DMS153 (cell line): ENCODE results near the gene BNC1.
"Not testable (repeated sequence)": the region's sequence is repeated elsewhere in the genome, so short reads cannot be mapped to it uniquely, and the experiment has no call there.

Experiments
- DNase-seq: peaks from one replicate; lab custom pipeline; 2025; lab: John Stamatoyannopoulos, UW

The BNC1 gene

DNA sequence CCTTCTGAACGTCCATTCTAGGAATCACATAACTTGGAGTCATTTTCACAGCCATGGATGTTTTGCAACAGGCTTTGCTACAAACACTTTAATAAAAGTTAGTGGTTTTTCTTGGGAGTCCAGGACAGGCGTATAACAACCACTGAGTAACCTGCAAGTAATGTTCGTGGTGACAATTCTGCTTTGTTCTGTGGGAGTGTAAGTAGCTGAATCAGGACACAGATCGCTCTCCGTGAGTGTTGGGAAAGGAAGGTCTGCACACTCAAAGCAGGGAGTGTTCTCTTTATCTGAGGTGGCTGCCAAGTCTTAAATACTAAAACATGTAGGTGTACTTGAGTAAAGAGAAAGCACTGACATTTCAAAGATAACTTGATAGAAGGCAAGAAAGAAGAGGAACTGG lies 7.9 kb upstream of the BNC1 start:
- no peak for DNase-seq

DNA sequence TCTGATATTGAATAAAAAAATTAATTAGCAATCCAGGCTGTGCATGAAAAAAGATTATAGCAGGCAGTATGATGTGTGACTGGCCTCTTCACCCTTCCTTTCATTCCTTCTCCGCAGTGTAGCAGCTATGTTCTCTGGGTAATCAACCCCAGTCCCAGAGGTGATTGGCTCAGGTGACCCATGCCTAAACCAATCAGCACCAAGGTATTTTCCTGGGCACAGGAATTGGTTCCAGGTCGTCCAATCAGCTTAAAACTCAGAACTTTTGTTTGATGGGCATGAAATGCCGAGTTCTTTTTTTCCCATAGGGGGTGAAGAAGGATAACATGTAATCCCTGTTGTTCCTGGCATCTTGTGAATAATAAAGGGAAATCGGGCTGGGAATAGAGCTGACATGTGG lies 5.8 kb upstream of the BNC1 start:
- no peak for DNase-seq

DNA sequence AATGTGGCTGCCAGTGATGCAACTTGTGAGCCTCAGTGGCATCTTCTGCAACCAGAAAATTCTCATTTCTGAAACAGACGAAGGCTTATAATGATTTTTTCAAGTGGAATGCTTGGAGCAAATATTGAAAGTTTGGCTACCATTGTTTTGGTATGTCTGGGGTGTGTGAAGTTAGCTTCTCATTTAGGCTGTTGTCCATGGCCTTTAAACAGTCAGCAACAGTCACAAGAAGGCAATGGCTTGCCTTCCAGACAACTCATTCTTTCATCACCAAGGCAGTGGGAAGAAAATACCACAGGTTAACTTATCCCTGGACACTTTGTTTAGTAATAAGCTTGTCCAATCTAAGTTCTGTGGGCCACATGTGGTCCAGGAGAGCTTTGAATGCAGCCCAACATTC lies 4.7 kb upstream of the BNC1 start:
- DNase-seq, result no peak

DNA sequence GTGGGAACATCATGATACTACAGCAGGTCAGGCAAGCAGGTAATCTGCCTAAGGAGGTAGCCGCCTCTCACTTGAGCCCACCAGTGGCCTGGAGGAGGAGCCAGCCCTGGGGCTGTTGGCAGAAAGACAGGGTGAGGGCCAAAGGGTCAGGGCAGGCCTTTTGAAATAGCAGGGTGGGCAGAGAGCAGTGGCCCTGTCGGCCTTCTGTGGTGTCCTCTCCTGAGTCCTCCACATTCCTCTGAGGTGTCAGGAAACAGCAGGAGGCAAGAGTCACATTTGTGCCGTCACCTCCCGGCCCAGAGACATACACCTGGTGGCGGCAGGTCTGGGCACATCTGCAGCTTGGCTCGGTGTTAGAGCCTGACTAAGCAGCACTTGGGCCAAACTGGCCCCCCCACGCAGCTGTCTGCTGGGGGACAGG lies 3.9 kb upstream of the BNC1 start:
- DNase-seq, result no peak

DNA sequence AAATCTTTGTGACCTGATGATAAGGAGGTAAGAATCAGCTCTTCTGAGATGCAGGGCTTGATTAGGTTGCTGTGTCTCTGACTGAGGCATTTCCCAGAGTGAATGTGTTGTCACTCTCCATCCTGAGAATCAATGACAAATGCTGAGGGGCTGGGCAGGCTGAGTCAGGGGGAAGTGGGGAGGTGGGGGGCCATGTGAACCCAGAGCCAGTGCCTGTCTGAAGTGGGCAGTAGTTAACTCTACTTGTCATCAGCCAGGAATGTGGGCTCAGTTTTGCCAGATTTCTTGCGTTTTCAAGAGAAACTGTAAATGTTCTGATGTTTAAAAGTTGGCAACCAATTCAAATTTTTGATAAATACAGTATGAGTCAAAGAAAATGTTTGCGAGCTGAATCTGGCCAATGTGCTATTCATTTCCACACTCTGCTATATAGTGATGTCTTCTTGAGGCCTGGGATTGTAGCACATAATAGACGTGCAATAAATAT lies 3.1 kb upstream of the BNC1 start:
- DNase-seq, result no peak

DNA sequence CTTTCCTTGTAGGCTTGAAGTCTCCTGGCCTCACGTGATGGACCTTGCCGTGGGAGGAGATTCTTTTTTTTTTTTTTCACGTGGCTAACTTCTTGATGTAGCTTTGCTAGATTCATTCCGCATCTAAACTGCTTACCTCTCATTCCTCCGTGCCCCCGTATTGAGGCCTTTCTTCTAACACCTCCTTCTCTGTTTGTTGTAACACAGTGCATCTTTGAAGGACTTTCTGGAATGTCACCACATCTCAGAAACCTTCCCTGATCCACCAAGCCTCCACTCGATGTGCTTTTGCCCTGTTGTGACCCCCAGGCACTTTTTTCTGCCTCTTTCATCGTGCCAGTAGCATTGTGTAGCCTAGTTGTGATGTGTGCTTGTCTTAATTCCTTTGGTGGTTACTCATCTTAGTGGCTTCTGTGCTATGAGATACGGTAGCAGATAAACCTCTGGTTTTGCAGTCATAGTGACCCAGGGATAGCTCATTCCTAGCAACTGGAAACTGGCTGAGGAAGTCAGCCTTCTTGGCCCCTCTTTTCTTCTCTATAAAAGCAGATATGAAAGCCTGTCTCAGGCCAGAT lies 1.6 kb upstream of the BNC1 start:
- no peak for DNase-seq

DNA sequence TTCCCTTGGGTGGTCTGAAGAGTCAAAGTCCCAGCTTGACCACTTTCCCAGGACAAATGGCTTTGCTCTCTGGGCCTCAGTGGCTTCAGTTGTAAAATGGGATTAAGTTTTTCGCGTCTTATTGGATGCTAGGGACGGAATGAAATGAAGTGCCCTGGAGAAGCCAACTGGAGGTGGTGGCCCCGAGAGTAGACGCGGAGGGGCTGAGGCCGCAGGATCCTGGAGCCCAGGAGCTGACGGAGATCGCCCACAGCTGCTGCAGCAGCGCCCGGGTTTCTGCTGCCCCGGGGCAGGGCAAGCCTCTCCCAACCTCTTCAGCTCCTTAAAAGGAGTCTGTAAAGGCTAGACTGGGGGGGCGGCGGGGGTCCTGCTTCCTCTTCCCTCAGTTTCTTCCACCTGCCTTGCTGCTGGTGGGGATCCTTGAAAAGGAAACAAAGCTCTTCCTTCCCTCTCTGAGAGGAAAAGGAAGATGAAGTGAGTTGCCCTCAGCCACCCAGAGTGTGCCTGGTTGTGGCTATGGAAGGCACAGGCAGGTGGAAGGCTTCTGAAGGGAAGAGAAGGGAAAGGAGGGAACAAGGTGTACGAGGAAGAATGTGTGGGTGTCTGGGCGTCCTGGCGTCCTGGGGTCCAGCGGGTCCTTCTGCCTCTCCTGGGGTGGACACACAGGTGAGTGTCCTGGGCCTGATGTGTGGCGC lies 967 bp upstream of the BNC1 start:
- DNase-seq, result no peak

DNA sequence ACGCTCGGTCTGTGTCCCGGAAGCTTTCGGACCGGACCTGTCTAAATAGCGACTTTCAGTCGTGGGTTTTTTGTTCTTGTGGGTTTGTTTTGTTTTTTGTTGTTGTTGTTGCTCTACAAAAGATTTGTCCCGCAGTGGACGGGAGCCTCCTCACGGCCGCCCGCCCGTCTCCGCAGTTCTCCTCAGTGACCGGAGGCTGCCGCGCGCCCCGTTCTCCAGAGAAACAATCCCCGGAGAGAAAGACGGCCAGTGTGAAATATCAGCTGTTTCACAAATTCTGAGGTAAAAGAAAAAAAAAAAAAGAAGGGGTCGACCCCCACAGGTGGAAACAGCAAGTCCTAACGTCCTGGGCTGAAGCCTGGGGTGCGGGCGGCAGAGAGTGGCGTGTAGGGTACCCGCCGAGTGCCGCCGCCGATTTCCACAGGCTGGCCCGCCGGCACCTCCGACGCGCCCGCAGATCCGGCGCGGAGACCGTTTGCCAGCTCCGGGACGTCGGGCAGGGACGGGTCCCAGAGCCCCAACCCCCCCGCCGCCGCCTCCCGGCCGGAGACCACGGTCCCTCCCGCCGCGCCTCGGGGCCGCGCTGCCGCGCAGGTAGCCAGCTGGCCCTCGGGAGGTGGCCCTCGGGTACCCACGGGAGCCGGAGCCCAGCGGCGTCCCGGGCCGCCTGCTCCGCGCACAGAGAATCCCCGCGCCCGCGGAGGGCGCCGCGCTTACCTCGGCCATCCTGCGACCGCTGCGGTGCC lies 478 bp downstream of the BNC1 start:
- no peak for DNase-seq

DNA sequence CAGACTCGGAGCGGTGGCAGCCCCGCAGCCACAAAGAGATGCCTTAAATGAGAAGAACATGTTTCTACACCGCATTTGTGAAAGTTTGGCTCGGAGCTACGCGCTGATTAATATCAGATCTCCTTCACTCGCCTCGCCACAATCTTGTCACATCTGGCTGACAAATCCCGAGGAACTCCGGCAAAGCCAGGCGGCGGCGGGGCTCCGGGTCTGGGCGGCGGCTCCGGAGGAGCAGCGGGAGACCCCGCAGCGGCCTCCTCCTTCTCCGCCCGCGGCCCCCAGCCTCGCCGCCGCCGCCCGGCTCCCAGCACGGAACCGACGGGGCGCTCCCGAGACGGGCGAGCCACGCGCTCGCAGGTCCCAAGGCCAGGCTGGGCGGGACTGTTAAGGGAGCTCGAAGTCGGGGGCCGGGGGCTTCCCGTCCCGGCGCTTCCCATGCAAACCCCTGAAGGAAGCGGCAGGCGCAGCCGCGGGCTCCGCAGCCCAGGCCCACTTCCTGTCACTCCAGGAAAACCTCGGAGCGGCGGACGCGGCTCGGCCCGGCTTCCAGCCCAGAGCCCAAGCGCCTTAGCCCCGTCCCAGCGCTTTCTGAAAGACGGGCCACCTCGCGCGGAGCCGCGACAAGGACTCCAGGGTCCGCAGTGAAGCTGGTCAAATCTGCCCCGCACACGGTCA lies 1.2 kb downstream of the BNC1 start:
- DNase-seq, result no peak

DNA sequence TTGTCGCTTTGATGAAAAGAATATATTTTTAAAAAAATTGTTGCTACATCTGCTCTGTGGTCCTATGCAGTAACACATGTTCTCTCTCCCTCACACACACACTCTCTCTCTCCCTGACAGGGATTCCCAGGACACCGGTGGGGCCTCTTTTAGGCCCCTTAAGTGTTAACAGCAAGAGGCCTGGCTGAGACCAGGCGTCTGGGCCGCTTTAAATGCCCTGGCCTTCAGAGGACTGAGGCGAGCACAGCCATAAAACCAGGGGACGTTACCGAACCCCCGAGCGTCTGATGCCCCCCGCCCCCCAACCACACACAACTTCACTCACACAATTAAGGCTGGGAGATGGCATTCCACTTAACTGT lies 1.7 kb downstream of the BNC1 start:
- no peak for DNase-seq

DNA sequence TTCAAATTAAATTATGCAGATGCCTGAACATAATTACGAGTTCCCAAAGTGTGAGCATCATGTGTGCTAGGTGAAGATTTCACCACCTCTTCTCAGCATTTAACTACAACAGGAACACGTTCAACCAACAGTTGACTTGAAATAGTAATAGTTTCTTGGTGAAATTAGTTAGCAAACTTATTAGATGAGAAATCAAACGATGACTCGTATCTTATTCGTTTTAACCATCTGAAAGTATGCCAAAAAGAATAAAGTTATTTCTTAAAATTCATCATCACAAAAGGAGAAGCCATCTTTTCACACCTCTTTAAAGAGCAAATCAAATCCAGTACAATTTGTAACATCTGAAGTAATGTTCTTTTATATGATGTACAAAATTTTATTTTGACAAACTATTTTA lies 2.3 kb downstream of the BNC1 start:
- DNase-seq, result no peak

DNA sequence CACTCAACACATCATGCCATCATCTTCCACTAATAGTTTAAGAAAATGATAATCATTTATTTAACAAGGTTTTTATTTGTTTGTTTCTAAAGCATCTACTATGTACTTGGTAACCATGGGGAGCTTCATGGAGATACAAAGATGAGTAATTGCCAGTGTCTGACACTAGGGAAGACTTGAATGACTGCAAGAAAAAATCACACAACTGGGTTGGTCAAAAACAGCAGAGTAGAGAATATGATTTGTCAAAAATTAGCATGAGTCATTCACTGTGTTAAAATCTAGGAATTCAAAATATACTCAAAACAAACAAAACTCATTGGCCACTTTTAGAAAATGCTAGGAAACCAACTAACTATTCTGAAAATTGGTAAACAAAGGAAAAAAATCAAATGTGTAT lies 6.3 kb downstream of the BNC1 start:
- no peak for DNase-seq

DNA sequence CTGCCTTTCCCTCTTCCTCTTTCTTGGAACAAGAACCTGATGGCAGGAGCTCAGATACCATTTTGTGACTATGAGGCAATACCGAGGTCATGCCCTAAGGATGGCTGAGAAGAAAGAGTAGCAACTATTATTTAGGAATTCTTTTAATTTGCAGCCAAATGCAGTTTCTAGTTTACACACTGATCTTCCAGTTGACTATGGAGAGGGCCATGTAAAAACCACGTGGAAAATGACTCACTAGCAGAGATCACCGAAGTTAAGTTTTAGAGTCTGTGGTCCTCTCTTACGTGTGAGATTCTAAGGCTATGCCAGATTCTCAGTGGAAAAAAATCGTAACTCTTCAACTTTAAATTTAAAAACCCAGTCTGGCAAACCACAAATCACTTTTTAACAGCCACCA lies 7.8 kb downstream of the BNC1 start:
- no peak for DNase-seq

DNA sequence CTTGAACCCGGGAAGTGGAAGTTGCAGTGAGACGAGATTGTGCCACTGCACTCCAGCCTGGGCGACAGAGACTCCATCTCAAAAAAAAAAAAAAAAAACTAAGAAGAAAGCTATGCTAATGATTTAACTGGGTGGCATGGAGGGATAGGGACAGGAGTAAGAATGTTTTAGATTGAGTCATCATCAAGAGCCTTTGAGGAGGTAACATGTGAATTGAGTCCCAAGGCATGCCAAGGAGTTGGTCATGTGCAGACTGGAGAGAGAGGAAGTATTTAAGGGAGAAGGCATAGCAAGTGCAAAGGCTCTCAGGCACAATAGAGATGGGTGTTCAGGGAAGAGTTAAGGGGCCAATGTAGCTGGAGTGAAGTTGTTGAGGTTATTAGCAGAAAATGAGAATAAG lies 9.1 kb downstream of the BNC1 start:
- no peak for DNase-seq

DNA sequence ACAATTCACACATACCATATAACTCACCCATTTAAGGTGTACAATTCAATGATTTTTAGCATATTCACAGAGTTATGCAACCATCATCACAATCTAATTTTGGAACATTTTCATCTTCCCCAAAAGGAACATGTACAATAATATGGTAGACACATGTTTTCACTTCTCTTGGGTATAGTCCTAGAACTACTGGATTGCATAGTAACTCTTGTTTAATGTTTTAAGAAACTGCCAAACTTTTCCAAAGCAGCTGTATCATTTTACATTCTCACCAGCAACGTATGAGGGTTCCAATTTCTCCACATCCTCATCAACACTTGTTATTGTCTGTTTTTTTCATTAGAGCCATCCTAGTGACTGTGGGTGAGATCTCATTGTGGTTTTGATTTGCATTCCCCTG lies 14.3 kb downstream of the BNC1 start:
- DNase-seq, result no peak

DNA sequence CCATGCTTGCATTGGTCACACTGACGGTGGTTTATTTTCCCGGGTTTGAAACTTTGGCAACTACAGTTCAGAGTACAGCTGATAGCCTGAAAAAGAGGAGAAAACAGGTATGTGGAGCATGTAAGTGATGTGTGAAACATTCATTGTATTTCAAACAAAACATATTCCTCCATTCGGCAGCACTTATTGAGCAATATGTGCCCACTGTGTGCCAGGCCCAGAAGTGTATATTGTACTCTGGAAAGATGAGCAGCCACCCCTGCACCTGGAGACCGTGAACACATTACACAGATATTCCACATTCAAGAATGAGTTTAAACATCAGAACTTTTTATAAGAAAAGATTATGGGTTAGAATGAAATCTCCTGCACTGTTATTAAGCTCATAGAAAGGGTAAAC lies 16.3 kb downstream of the BNC1 start:
- no peak for DNase-seq

DNA sequence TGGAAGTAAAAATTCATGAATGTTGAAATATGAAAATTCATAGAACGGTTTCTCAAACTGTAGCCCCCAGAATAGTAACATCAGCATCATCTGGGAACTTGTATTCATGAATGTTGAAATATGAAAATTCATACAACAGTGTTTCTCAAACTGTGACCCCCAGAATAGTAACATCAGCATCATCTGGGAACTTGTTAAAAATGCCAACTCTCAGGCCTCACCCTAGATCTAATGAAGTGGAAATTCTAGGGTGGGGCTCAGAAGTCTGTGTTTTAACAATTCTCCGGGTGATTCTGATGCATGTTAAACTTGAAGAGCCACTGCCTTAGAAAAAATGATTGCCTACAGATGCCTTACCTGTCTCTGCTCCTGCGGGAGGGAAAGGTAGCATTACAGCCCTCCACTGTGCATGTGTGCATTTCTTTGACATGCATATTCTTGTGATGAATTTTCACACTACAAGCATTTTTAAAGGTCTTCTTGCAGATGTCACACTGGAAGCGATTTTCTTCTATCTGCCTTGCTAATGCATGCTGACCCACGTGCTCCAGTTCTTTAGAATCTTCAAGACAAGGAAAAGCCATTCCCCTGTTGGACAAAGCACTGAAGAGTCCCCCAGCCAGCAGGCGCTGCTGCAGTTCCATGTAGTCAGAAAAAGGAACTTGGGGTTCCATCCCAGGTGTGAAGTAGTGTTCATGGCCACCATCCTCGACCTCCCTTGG lies 21.7 kb downstream of the BNC1 start:
- no peak for DNase-seq

DNA sequence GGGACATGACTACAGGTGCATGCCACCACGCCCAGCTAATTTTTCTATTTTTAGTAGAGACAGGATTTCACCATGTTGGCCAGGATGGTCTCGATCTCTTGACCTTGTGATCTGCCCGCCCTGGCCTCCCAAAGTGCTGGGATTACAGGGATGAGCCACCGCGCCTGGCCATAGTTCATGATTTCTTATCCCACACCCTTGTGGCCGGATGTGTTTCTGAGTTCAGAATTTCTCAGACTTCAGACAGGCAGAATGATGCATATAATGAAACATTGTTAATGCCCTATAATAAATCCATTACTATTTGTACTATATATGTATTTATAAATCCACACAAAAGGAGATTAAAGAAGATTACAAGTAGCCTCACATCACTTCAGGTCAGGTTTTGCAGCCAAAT lies 22.3 kb downstream of the BNC1 start:
- DNase-seq, result not testable (repeated sequence)

DNA sequence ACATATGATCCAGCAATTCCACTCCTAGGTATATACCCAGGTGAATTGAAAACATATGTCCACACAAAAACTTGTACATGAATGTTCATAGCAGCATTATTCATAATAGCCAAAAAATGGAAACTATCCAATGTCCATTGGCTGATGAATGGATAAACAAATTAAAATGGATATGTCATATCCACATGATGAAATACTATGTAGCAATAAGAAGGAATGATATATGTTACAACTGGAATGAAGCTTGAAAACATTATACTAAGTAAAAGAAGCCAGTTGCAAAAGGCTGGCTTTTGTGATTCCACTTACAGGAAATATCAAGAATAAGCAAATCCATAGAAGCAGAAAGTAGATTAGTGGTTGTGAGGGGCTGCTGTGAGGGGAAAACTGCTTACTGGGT lies 33.7 kb downstream of the BNC1 start:
- no peak for DNase-seq

DNA sequence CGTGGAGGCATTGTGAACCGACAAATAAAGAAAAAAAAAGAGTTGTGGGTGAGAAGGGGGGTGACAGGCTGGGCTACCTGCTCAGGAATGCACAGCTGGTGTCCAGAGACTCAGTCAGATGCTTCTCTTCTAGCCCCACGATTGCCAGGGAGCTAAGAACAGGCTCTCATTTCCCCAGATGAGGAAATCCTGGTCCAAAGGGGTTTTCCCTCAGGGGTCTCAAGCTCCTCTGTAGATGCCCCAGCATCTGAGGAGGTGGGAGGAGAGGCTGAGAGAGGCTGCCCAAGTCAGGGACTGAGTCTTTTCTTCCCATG lies 35.5 kb downstream of the BNC1 start:
- no peak for DNase-seq

DNA sequence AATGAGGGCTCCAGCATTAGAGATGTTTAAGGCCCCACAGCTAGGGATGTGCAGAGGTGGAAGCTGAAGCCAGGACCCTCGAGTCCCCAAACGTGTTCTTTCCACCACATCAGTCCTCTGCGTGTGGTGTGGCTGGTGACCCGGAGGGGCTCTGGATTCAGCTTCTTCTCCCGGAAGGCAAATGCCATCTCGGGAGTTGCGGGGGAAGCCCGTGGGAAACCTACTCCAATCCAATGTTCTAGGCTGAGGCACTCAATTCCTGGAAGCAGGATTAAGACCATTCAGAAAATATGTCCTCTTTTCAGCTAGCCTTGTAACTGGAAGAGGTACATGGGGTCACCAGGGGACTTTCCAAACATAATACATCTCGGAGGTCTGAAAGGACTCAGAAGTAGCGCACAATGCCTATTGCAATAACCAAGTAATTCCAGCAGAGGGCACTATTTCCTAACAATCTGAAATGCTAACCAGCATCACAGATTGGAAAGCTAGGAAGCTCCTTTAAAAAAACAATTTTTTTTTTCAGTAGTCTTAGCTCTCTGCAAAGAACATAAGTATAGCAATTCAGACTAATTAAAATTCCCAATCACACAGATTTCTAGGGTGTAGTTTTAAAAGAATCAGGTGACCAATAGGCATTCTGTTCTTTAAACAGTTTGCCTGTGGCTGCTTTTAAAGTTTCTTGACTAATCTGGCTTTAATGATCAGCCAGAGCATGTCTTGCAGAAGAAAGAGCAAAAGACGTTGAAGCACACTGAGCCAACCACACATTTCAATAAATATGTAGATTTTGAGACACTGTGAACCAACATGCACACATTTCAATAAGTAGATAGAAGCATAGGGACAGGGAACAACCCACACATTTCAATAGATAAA lies 36.1 kb downstream of the BNC1 start:
- no peak for DNase-seq
